VCaP (cell line): ENCODE data around the gene MAP6.

Experiments used
- H3K27ac ChIP-seq: fragments of 450-650 bp; 2 replicates; pipeline ENCODE4 v1.5.1; 2017
- CTCF ChIP-seq: fragments of 450-650 bp; conservative IDR thresholded peaks from 2 replicates; pipeline ENCODE4 v1.5.1; 2017; ENCODE audit warnings: mild to moderate bottlenecking, moderate library complexity

MAP6 gene

GRCh38 chr11:75566763-75567279, 102.0 kb downstream of the MAP6 start:
- no peak overlapping the region for H3K27ac ChIP-seq
- TF ChIP-seq CTCF, result no peak

GRCh38 chr11:75565916-75566762, 102.7 kb downstream of the MAP6 start:
- no peak overlapping the region for H3K27ac ChIP-seq
- no peak for TF ChIP-seq CTCF

- TF ChIP-seq CTCF, result no peak
- no peak overlapping the region for H3K27ac ChIP-seq
Measured at GRCh38 chr11:75565221-75565814, 103.5 kb downstream of the MAP6 start.

- H3K27ac ChIP-seq, result peak overlapping the region; percentile 91; the same call in 1 of the 2 replicates
- no peak for TF ChIP-seq CTCF
Measured at GRCh38 chr11:75563978-75564552, 104.8 kb downstream of the MAP6 start.

- H3K27ac ChIP-seq, result peak overlapping the region; percentile 91; the same call in 1 of the 2 replicates
- TF ChIP-seq CTCF, result no peak
Measured at GRCh38 chr11:75563501-75563977, 105.3 kb downstream of the MAP6 start.

GRCh38 chr11:75562836-75563484, 105.9 kb downstream of the MAP6 start:
- peak overlapping the region; percentile 91 for H3K27ac ChIP-seq
- no peak for TF ChIP-seq CTCF
